Stimulated activated CD8-positive, alpha-beta memory T cell treated with anti-CD3 and anti-CD28 coated beads, Interleukin-12 subunit alpha, Interleukin-12 subunit beta, amount 100 ng/mL, for 1 hour (primary cell): ENCODE data around the gene GCLC.

ENCODE experiments used
- DNase-seq: peaks from one replicate; pipeline ENCODE4 v3.0.0-alpha.2; 2020; ENCODE audit warnings: low read depth

GCLC gene

GRCh38 chr6:53524455-53524815 lies 20.5 kb downstream of the GCLC start:
- no peak for DNase-seq

DNA sequence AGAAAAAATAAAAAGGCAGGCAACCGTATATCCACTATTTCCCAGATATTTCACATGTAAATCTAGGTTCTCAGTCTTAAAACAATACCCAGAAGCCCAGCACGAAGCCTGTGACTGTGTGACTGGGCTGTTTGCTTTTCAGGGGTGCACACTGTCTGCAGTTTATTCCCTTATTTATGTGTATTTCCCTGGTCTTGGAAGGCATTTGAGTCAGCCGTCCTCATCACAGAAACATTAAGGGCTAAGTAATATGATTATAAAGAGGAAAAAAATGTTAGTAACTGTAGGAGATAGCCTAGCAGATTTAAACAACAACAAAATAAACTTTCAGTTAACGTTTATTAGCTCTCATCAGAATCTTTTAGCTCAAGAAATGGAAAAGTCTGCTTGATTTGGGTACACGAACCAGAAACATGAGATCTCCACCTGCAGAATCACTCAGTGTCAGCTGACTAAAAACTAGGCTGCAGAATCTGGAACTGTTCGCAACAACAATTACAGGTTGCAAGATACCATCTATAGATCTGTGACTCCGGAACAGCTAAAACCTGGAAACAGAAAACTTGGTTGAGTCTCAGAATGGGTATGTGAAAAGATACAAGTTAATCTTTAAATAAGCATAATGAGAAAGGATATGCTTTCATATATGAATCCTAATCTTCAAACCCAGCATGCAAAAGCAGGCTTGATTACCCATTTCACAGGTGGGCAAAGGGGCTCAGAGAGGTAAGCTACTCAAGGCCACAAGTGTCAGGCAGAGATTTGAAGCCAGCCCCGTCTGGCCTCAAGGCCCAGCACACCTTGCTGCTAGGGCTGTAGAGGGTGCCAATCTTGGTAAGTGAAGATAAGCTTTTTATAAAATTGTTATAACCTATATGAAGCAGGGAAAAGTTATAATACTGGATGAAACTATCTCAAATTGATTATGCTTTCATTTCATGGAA lies 21.1 kb downstream of the GCLC start:
- DNase-seq: no peak

DNA sequence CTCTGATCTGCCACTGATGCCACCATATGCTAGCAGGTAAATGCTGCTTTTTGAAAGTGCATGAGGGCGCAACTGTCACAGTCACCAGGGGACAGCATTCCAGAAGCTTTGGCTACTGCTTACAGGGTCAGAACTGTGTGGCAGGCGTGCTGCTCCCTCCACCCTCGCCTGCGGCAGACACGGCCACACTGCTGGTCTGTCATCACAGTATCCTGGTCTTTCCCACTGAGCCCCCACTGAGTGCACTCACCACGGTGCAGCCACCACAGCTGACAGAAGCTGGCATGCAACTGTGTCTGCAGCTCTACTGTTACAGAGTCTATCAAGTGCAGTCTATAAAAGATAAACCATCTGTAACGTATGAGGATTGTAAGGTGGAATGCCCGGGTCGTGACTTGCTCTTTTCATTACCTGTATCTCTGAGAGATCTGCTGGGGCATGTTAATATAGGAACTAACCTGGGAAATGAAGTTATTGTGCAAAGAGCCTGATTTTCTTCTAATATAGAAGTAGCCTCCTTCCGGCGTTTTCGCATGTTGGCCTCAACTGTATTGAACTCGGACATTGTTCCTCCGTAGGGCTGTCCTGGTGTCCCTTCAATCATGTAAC lies 24.5 kb downstream of the GCLC start:
- no peak for DNase-seq

- no peak for DNase-seq
These were observed 26.0 kb downstream of the GCLC start for GRCh38 chr6:53518862-53519261.

- DNase-seq: no peak
These were observed 27.9 kb downstream of the GCLC start for GRCh38 chr6:53517021-53517420.

- DNase-seq: no peak
These were observed 30.2 kb downstream of the GCLC start for GRCh38 chr6:53514677-53515076.

GRCh38 chr6:53513519-53513966 lies 31.4 kb downstream of the GCLC start:
- DNase-seq: no peak

DNA sequence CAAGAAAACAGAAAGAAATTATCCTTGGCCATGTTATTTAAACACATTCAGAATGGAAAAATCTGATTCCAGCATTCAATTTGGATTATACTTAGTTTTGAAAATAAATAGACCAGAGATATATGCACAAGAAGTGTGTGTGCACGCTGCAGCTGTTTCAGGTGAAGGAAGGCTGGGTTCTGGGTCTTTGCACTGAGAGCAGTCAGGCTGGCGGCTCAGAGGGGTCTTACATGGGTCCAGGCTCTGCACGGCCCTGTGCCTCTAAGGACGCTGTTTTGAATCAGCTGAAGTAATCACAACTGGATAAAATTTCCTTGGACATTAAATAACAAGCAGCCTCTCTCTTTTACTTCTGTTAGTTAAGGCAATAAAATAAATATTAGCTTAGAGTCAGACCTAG lies 31.8 kb downstream of the GCLC start:
- no peak for DNase-seq

DNA sequence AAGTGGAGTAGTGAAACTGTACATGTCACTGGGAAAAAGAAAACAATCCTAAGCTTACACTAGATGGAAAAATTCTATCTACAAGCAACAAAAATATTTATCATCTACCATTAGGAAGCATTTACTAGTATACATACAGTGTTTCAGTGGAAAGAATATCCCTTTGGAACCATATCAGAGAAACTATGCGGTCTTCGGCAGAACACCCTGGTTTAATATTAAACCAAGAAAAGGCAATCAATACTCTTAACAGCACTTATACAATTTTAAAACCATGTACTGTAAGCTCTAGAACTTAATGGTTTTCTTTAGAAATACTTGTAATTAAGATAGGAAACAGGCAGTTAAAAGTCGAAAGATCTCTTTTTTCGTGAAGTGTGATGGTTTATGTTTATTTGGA lies 32.3 kb downstream of the GCLC start:
- DNase-seq: no peak

GRCh38 chr6:53510746-53511145 lies 34.2 kb downstream of the GCLC start:
- no peak for DNase-seq

- no peak for DNase-seq
These were observed 38.0 kb downstream of the GCLC start for GRCh38 chr6:53506872-53507271.

DNA sequence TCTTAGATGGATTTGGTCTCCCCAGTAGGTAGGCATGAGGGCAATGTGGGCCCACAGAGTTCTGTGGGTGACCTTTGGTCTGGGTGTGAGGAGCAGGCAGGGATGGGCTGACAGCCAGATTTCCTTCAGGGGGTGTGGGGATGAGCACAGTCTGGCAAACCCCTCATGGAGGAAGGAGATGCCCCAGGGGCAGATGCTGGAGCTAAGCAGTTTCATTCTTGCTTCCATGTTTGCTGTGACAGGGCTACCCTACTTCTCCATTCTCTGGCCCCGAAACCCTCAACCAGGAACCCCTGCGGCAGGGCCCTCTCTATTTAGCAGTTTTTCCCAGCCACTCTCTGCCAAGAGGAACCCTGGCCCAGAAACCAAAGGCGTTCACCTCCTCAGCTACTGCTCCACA lies 40.4 kb downstream of the GCLC start:
- DNase-seq: no peak

- no peak for DNase-seq
These were observed 41.8 kb downstream of the GCLC start for GRCh38 chr6:53503060-53503459.

- DNase-seq: no peak
These were observed 43.5 kb downstream of the GCLC start for GRCh38 chr6:53501432-53501831.

DNA sequence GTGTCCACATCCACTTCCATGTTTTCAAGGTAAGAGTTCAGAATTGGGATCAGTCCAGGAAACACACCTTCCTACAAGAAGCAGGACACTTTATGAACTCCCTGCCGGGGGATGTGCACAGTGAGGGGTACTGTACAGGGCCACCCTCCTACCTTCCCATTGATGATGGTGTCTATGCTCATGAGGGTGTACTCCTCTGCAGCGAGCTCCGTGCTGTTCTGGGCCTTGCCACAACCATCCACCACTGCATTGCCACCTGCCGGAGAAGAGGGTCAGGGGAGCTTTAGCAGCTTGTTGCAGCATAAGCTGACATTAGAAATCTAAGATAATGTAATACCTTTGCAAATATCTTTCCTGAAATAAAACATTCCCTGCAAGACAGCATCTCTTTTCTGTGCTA lies 44.8 kb downstream of the GCLC start:
- DNase-seq: no peak

DNA sequence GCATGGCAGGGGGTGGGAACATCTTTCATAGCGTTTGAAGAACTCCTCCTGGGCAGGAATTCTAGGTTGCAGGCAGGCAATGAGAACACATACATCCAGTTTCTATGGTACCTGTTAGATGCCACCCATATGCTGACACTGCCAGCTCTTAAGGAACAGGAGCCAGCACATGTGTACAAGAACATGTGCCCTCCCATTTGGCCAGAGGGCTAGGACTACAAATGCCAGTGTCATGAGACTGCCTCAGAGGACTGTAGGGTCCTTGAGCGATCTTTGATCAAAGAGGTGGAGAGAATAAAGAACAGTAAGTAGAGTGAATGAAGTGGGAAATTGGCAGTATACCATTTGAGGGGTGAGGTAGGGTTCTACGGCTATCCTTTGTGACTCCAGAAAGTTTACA lies 45.8 kb downstream of the GCLC start:
- DNase-seq: no peak

DNA sequence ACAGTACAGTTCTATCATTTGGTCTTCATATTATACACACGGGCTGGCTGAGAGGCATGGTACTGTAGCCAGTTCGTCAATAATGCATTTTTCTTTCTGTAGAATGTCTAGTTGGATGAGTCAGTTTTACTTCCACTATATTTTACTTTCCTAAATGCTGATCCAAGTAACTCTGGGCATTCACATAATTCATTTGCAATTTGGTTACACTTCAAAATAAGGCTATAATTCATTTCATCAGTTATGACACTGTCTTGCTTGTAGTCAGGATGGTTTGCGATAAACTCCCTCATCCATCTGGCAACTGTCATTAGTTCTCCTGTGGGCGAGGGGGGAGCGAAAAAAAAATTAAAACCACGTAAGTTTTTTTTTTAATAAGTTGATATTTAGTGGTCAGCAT lies 46.3 kb downstream of the GCLC start:
- no peak for DNase-seq

- DNase-seq: no peak
These were observed 47.0 kb downstream of the GCLC start for GRCh38 chr6:53497905-53498304.

- no peak for DNase-seq
These were observed 48.0 kb downstream of the GCLC start for GRCh38 chr6:53496797-53497375.

- DNase-seq: no peak
These were observed 49.1 kb downstream of the GCLC start for GRCh38 chr6:53495506-53496499.

DNA sequence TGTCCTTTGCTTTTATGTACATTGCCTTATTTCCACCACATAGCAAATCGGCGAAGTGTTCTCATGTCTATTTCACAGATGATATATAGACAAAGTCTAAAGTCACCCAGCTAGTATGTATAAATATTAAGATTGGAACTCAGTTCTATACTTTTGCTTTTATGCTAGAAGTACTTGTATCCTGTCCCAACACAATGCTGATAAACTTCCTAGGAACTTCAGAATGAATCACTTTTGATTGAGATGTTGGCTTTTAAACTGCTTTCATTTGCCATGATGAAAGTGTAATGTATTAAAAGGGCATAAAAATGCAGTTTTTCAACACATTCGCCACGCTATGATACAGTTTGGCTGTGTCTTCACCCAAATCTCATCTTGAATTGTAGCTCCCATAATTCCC lies 50.8 kb downstream of the GCLC start:
- no peak for DNase-seq

DNA sequence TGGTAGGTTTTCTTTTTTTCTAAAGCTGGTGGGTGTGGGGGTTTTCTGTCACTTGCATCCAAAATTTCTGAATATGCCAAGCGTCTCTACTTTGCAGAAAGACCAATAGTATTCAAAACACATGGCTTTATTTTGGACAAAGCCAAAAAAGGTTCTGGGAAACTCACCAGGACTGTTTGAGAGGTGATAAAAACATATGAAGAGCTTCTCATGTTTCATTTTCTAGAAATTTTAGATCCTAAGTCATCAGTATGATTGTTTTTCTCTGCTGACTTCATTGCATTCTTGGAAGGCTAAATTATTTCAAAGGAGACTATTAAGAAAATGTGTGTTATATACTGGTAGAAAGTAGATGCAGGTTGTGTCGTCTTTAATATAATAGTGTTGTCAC lies 51.3 kb downstream of the GCLC start:
- no peak for DNase-seq
